Right renal pelvis (tissue), 4 donors: ENCODE data around the gene CELF1. TPM values are rescaled to one million over a fixed set of nuclear protein-coding genes. Genes with fewer than 3 reads are reported as not detected.

Experiments
- DNase-seq, 4 donors: peaks; one replicate each; pipeline ENCODE4 v3.0.0-alpha.2; 2013; ENCODE audit warnings: low read depth in 4 of 4, low spot score in 3 of 4, missing footprints in 1 of 4
- polyA plus RNA-seq, 4 donors: library from polyadenylated mRNA; unstranded; fragments of 120-200 nt; gene quantifications; one replicate each; pipeline ENCODE4 v1.2.1, GENCODE V29; 2013; ENCODE audit not compliant: insufficient read length in 4 of 4

The CELF1 gene
- polyA plus RNA-seq, 4 donors = 88.1 to 109 (median 104) TPM

DNA sequence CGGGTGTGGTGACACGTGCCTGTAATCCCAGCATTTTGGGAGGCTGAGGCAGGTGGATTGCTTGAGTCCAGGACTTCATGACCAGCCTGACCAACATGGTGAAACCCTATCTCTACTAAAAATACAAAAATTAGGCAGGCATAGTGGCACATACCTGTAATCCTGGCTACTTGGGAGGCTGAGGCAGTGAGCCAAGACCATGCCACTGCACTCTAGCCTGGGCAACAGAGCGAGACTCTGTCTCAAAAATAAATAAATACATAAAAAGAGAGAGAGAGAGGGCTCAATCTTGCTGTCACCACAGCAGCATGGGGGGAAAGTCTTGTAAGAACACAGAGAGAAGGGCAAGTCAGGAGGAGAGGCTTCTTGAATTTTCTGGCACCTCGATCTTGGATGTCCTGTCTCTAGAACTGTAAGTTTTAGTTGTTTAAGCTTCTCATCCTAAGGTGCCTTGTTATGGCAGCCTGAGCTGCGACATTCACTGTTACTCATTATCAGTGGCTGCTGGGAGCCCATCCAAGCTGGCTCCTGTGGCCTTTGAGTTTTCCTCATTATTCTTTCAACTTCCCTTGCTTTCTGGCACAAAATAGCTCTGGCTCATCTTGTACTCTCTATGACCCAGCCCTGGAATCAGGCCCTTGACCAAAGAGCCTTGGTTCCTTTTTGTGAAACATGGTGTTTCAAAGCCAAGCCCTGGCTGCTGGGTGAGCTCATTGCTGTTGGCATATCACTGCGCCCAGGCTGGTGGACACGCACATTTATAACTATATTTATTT is 118.7 kb downstream of the CELF1 start:
- DNase-seq = no peak

DNA sequence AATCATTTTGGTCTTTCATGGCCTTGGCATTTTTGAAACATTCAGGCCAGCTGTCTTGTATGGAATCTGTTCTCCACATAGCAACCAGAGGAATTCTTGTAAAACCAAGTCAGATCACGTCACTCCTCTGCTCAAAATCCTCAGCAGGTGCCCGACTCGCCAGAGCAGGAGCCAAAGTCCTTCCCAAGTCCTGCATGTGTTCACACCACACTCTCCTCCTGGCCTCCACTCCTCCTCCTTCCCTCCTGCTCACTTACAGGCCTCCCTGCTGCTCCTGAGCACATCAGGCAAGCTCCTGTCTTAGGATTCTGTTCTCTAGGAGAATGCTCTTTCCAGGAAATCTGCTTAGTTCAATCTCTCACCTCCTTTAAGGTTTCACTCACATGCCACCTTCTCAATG is 119.8 kb downstream of the CELF1 start:
- DNase-seq = no peak

DNA sequence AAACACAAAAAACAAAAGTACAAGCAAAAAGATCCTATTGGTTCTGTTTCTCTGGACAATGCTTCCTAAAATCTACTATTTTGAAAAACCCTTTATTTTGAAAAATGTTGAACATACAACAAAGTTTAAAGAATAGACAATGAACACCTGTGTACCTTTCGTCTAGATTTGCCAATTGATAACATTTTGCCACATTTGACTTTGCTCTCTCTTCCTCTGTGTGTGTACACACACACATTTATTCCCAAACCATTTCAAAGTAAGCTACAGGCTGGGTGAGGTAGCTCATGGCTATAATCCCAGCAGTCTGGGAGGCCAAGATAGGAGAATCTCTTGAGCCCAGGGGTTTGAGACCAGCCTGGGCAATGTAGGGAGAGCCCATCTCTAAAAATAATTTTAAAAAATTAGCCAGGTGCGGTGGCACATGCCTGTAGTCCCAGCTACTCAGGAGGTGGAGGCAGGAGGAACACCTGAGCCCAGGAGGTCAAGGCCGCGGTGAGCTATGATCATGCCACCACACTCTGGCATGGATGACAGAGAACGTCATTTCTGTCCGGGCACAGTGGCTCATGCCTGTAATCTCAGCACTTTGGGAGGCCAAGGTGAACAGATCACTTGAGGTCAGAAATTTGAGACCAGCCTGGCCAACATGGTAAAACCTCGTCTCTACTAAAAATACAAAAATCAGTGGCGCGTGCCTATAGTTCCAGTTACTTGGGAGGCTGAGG is 121.4 kb downstream of the CELF1 start:
- DNase-seq = no peak

DNA sequence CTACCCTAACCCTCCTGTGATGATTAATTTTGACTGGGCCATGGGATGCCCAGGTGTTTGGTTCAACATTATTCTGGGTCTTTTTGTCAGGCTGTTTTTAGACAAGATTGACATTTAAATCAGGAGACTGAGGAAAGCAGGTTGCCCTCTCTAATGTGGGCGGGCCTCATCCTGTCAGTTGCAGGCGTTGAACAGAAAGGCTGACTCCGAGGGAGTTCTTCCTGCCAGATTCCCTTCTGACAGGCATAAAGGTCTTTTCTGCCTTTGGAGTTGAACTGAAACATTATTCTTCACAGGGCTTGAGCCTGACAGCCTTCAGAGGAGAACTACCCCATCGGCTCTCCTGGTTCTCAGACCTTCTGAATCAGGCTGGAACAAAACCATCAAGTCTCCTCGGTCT is 122.4 kb downstream of the CELF1 start:
- DNase-seq = no peak

DNA sequence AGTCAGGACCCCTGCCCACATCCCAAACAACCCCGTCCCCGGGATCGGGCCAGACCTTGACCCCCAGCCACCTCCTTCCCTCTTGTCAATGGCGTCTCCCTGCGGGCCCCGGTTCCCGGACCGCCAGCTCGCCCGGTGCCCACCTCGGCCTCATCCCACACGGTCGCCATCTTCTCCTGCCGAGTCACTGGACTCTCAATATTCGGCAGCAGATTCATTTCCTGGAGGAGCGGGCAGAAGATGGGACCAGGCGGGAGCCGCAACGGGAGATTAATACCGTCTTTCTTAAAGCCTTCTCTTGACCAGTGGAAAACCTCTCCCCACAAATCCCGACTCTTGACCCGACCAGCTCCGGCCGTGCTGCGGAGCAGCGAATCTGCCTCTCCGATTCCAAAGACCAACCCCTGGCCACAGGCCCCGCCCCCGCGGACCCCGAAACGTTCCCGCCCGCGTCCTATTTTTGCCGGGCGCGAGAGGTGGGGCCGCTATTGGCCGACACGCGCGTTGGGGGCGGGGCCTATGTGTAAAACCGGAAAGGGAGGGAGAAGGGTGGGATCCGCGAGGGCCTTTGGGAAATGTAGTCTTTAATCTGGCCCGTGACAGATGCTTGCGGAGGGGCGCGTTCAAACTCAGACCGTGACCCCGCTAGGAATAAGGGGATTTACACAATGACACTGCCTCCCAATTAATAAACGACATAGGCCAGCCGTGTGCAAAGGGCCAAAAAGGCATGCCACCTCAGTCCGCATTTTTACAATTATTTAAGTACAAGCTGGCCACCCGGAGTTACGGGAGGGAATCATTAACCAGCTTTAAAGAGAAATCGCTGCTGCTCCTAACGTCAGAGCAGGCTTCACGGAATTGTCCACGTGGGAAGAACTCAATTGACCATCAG is 126.6 kb downstream of the CELF1 start, which contains the start of gene PSMC3:
PSMC3 (minus strand) TSS at position 378 of the 895 bp plus-strand sequence; CDS start at position 218, 160 bp downstream.
- DNase-seq = peak; percentile 95 to 98 (median 96)

DNA sequence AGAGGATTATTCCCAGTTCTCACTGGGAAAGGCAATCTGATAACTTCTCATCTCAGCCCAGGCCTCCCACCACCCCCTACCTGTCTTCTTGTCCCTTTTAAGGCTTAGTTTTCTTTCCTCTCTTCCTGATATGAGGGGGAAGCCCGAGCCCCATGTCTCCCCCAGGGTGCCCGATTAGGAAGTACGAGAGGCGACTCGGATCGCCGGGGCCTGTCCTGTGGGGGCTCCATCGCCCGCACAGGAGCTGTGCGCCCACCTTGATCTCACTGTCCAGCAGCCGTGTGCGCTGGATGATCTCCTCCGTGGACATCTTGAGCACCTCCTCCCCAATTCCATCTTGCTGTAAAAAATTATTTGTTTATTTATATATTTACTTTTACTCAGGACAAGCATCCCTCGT is 127.3 kb downstream of the CELF1 start:
- no peak for DNase-seq

DNA sequence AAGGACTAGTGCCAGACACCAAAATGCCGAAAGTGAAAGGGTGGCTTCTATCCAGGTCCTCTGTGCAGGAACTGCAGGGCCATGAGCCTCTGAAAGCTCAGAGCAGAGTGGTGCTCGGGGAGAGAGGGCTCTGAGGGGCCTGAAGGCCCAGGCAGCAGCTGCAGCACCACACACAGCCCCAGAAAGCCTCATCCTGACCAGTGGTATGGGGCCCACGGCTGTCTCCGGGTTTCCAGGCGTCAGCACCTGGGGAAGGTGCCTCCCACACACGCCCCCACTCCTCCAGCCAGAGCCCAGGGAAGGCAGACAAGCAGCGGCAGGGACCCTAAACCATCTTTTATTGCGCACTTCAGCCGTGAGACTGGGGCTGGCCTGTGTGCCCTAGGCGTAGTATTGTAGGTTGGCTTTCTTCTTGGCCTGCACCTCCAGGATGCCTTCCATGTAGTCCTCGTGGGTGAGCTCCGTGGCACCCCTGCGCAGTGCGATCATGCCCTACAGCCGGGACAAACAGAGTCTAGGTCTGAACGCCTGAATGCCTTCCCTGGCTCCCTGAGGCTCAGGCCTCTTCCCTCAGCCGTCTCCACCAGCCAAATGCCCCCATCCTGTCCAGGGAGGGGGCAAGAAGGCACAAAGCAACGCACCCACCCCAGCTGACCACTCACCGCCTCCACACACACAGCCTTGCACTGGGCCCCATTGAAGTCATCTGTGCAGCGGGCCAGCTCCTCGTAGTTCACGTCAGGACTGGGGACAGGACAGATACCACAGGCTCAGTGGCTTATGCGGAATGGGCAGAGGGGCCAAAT is 134.3 kb downstream of the CELF1 start:
- no peak for DNase-seq

DNA sequence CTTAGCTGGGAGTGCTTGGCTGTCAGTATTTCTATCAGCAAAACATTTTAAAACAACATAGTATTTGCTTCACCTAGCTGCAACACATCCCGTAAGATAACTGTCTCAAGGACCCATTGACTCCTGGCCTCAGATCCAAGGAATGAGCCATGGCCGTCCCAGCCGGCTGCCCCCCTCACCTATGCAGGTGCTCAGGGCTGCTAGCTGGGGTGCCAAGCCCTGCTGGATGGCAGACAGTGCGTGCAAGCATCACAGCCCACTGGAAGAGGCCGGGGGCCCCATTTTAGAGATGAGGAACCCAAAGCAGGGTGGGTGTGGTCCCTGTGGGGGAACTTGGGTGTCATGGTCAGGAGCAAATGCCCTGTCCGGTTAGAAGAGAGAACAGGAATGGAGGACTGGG is 135.2 kb downstream of the CELF1 start:
- no peak for DNase-seq

DNA sequence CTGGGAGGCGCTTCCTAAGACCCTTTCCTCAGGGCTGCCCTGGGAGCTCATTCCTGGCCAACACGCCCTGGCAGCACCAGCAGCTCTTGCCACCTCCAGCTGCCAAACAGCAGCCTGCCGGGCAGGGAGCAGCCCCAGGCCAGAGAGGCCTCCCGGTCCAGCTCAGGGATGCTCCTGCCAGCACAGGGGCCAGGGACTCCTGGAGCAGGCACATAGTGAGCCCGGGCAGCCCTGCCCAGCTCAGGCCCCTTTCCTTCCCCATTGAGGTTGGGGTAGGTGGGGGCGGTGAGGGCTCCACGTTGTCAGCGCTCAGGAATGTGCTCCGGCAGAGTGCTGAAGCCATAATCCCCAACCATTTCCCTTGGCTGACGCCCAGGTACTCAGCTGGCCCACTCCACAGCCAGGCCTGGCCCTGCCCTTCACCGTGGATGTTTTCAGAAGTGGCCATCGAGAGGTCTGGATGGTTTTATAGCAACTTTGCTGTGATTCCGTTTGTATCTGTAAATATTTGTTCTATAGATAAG is 136.9 kb downstream of the CELF1 start:
- no peak for DNase-seq

Other genes starting within 250 kb of the CELF1 start
- gene MYBPC3, start 200.4 kb downstream of the CELF1 start, polyA plus RNA-seq = under 1 TPM; 0.04 to 0.13 (median 0.11) TPM
- gene SPI1, start 174.6 kb downstream of the CELF1 start, polyA plus RNA-seq = 1 to 10 TPM; 2.7 to 3.7 (median 3.4) TPM
- 10 to 100 TPM; 47.0 to 73.0 (median 53.9) TPM for gene SLC39A13, start 144.5 kb downstream of the CELF1 start, polyA plus RNA-seq
- gene PSMC3, start 126.7 kb downstream of the CELF1 start, polyA plus RNA-seq = 100 to 1,000 TPM; 146 to 162 (median 150) TPM
- gene RAPSN, start 104.0 kb downstream of the CELF1 start, polyA plus RNA-seq = under 1 TPM; 0.14 to 0.31 (median 0.21) TPM
- 10 to 100 TPM; 50.1 to 59.8 (median 57.8) TPM for gene PTPMT1, start 12.5 kb upstream of the CELF1 start, polyA plus RNA-seq
- 10 to 100 TPM; 26.1 to 27.5 (median 26.5) TPM for gene KBTBD4, start 25.8 kb upstream of the CELF1 start, polyA plus RNA-seq
- 100 to 1,000 TPM; 146 to 149 (median 148) TPM for gene NDUFS3, start 25.9 kb upstream of the CELF1 start, polyA plus RNA-seq
- gene FAM180B, start 33.5 kb upstream of the CELF1 start, polyA plus RNA-seq = under 1 TPM; 0.19 to 0.40 (median 0.26) TPM
- gene C1QTNF4, start 41.3 kb upstream of the CELF1 start, polyA plus RNA-seq = 10 to 100 TPM in 1 of 4 donors, 1 to 10 TPM in 3; 5.4 to 12.0 (median 6.1) TPM
- gene MTCH2, start 89.4 kb upstream of the CELF1 start, polyA plus RNA-seq = 100 to 1,000 TPM; 120 to 135 (median 126) TPM
- 10 to 100 TPM in 1 of 4 donors, 1 to 10 TPM in 3; 8.2 to 10.5 (median 9.0) TPM for gene AGBL2, start 162.2 kb upstream of the CELF1 start, polyA plus RNA-seq
- gene FNBP4, start 214.2 kb upstream of the CELF1 start, polyA plus RNA-seq = 100 to 1,000 TPM in 3 of 4 donors, 10 to 100 TPM in 1; 94.6 to 131 (median 108) TPM